Measurements from ENCODE around the gene DNER. TPM values are rescaled to one million over a fixed set of nuclear protein-coding genes. Genes with fewer than 3 reads are reported as not detected.

DNER gene
- polyA plus RNA-seq, 1 experiment: not detected

DNA sequence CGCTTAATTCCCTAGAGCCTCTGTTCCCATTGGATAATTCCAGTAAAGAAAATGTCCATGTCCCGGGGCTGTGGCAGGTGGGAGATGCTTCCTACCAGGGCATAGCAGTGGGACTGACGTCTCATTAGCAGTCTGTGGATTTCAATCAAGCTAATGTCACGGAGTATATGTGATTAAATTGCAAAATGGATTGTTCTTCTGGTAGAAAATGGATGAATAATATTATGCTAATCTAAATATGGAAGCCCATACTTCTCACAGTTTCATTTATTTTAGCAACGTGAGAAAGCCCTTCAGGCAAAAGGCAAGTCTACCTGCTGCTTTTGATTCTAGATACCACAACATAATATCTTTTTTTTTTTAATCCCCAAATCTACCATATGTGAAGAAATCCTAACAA lies 185.5 kb downstream of the DNER start:
- no peak overlapping the region for H3K27ac ChIP-seq (ENCODE audit: low read depth, low read length)
- no peak overlapping the region for H3K4me3 ChIP-seq (ENCODE audit: low read depth, low read length)
- no peak for DNase-seq (ENCODE audit: low read depth, low spot score)
- H3K9me3 ChIP-seq (ENCODE audit: control insufficient read depth, insufficient read depth, low read length): peaks cover 8% of the 10 kb centered on the region; the same call in 1 of the 2 replicates
- CTCF ChIA-PET: no interaction called here
- TF ChIP-seq, protein P1, sequence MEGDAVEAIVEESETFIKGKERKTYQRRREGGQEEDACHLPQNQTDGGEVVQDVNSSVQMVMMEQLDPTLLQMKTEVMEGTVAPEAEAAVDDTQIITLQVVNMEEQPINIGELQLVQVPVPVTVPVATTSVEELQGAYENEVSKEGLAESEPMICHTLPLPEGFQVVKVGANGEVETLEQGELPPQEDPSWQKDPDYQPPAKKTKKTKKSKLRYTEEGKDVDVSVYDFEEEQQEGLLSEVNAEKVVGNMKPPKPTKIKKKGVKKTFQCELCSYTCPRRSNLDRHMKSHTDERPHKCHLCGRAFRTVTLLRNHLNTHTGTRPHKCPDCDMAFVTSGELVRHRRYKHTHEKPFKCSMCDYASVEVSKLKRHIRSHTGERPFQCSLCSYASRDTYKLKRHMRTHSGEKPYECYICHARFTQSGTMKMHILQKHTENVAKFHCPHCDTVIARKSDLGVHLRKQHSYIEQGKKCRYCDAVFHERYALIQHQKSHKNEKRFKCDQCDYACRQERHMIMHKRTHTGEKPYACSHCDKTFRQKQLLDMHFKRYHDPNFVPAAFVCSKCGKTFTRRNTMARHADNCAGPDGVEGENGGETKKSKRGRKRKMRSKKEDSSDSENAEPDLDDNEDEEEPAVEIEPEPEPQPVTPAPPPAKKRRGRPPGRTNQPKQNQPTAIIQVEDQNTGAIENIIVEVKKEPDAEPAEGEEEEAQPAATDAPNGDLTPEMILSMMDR (IDR thresholded peaks at IDR 0.05; ENCODE audit: low read depth, low read length): no peak
- no peaks in the 10 kb centered on the region for H3K27me3 ChIP-seq (ENCODE audit: control insufficient read depth, insufficient read depth, low read length)
- POLR2A ChIA-PET: no interaction called here

DNA sequence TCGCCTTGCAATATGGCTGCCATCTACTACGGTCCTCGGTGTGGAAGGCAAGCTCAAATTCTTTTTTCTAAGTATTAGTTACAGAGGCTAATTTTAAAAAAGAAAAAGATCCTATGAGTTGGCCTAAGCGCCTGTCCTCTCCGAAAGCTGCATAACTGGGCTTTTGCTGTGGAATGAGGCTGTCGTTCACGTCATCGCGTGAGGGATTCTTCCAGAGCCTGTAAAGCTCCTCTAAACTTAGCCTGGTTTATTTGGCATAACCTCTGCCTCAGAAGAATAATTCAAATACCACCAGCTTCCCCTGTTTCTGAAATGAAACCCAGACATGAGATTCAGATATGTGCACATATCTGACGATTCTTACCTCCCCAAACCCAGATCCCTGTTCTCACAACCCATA lies 187.4 kb downstream of the DNER start:
- DNase-seq (ENCODE audit: low read depth, low spot score): no peak
- POLR2A ChIA-PET: no interaction called here
- no peak overlapping the region for H3K4me3 ChIP-seq (ENCODE audit: low read depth, low read length)
- TF ChIP-seq, protein P1 (IDR thresholded peaks at IDR 0.05; ENCODE audit: low read depth, low read length): no peak
- CTCF ChIA-PET: no interaction called here
- H3K27ac ChIP-seq (ENCODE audit: low read depth, low read length): no peak overlapping the region
- H3K27me3 ChIP-seq (ENCODE audit: control insufficient read depth, insufficient read depth, low read length): no peaks in the 10 kb centered on the region
- peaks cover 3% of the 10 kb centered on the region; the same call in 1 of the 2 replicates for H3K9me3 ChIP-seq (ENCODE audit: control insufficient read depth, insufficient read depth, low read length)

DNA sequence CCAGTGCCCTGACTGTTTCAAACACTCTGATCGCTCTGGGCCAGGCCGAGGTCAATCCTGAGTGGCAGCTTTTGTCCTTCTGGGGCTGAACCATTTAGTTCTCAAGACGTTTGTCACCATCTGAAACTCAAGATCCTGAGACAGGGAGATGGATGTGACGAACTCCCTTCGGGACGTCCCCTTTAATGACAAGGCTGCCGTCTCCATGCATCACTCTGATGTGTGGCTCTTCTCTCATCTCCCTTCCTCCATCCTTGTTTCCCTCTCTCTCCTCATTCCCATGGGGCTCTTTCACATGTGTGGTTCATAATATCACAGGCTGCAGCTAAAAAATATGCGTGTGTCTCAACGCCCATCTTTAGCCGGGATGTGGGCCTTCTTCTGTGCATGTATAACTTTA lies 189.6 kb downstream of the DNER start:
- Histone ChIP-seq H3K9me3 (ENCODE audit: control insufficient read depth, insufficient read depth, low read length) (peaks cover 3% of the 10 kb centered on the region; the same call in 1 of the 2 replicates), H3K27ac (ENCODE audit: low read depth, low read length) (no peak overlapping the region), H3K27me3 (ENCODE audit: control insufficient read depth, insufficient read depth, low read length) (no peaks in the 10 kb centered on the region), H3K4me3 (ENCODE audit: low read depth, low read length) (no peak overlapping the region)
- no peak for DNase-seq (ENCODE audit: low read depth, low spot score)
- ChIA-PET CTCF (no interaction called here), POLR2A (no interaction called here)
- TF ChIP-seq, protein P1 (IDR thresholded peaks at IDR 0.05; ENCODE audit: low read depth, low read length): no peak

DNA sequence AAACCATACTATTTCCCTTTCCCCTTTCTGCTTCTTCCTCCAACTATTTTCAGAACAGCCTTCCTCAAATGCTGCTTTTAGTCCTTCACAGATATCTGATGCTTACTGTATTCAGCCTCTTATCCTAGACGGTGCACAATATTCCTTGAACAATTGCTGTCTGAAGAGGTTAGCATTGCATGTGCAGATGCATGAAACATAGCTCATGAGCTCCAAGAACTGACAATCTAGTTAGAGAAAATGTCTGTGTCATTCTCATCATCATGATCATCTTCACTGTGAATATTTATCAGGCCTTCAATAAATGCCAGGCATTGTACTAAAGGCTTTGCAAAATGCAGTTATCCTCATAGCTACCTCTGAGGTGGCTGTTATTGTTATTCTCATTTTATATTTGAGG lies 190.7 kb downstream of the DNER start:
- no peak overlapping the region for H3K4me3 ChIP-seq (ENCODE audit: low read depth, low read length)
- TF ChIP-seq, protein P1 (IDR thresholded peaks at IDR 0.05; ENCODE audit: low read depth, low read length): no peak
- DNase-seq (ENCODE audit: low read depth, low spot score): no peak
- ChIA-PET POLR2A (no interaction called here), CTCF (interaction anchor here (0.6 kb wide), 1 partner anchor 1888 kb away, joined by 3 read pairs; no protein-coding TSS in a partner anchor)
- no peak overlapping the region for H3K27ac ChIP-seq (ENCODE audit: low read depth, low read length)
- no peaks in the 10 kb centered on the region for H3K9me3 ChIP-seq (ENCODE audit: control insufficient read depth, insufficient read depth, low read length)
- no peaks in the 10 kb centered on the region for H3K27me3 ChIP-seq (ENCODE audit: control insufficient read depth, insufficient read depth, low read length)

DNA sequence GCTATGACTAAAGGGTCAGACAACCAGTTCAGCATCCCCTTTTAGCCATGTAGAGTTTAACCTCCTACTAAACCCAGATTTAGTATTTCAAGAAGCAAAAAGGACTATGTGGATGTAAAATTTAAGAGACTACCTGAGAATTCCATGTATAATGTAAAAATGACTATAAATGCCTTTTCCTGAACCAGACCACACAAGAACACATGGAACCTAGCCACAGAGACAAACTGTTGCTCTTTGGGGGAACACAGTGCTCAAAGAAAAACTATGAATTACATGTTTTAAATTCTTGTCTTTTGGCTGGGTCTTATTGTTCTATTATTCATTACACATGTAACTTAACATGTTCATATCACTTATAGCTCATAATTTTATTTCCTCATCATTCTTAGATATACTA lies 192.8 kb downstream of the DNER start:
- no peak for DNase-seq (ENCODE audit: low read depth, low spot score)
- Histone ChIP-seq H3K9me3 (ENCODE audit: control insufficient read depth, insufficient read depth, low read length) (no peaks in the 10 kb centered on the region), H3K27ac (ENCODE audit: low read depth, low read length) (no peak overlapping the region), H3K4me3 (ENCODE audit: low read depth, low read length) (no peak overlapping the region), H3K27me3 (ENCODE audit: control insufficient read depth, insufficient read depth, low read length) (no peaks in the 10 kb centered on the region)
- POLR2A ChIA-PET: no interaction called here
- CTCF ChIA-PET: no interaction called here
- TF ChIP-seq, protein P1 (IDR thresholded peaks at IDR 0.05; ENCODE audit: low read depth, low read length): no peak
